Measurements from ENCODE around the gene TTLL11.

The TTLL11 gene

GRCh38 chr9:121823451-121824169 lies 269.5 kb downstream of the TTLL11 start:
- DNase-seq, result no peak

DNA sequence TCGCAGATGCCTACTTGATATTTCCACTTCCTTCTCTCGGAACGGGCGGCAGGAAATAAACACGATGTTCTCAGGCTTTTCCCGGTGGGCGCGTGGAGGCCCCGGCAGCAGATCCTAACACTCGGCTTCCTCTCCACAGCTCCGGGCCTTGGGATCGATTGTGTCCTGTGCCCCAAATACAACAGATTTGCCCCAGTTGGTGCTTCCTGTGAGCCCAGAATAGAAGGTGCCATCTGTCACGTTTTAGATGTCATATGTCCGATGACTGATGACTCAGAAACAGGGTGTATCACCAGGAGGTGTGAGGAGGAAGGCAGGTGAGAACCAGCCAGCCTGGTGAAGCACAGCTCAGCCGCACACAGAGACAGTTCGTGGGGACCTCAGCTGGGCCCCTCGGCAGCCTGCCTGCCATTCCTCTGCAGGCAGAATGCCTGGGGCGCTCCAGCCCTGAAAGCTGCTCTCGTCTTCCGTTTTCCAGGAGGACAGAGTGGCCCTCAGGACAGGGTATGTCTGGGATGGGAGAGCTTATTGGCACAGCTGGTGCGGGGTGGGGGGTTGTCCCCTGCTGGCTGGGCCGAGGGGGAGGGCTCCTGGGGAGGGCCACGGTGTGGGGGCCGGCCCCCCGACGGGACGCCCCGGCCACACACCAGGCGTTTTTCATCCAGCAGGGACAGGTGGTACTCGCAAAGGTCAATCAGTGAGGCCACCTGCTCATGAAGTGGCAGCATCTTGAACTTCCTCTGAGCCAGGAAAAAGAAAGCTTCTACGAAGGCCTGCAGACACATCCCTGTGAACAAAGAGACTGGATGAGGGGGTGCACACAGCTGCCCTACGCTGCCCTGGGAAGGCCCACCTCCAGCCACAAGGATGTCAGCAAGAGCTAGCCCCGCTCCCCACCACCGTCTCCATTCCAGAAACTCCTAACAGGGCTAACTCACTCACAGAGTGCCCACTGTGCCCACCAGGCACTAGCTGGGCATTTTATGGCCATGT lies 270.7 kb downstream of the TTLL11 start:
- no peak for DNase-seq

GRCh38 chr9:121821326-121821725 lies 271.8 kb downstream of the TTLL11 start:
- DNase-seq, result no peak

DNA sequence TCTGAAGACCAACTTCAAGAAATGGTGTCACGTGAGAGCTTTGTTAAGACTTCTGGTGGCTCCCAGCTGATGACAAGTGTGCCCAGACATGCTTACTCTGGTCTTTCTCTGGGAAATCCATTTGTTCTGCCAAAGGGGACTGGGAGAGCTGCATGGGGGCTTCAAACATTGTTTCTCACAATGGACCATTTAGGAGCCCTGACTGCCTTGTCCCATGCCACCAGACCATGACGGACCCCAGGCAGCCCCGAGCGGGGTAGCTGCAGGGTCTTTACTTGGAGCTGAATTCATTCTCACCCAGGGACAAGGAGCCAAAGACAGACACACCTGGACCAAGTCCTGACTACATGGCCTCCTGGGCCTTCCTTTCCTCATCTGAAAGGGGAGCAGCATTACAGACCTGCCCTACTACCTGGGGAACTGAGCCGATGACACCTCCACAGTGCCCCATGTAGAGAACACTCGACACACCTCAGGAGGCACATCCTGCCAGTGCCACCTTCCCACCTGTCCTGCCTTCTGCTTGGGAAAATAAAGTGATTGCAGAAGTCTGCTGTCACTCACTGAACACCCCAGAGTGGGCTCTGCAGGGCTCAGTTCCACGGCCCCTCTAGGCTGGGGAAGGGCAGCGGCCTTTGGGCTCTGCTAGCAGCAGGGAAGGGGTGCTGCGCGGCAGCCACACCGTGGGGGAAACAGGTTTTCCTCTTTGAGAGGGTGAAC lies 272.7 kb downstream of the TTLL11 start:
- no peak for DNase-seq

DNA sequence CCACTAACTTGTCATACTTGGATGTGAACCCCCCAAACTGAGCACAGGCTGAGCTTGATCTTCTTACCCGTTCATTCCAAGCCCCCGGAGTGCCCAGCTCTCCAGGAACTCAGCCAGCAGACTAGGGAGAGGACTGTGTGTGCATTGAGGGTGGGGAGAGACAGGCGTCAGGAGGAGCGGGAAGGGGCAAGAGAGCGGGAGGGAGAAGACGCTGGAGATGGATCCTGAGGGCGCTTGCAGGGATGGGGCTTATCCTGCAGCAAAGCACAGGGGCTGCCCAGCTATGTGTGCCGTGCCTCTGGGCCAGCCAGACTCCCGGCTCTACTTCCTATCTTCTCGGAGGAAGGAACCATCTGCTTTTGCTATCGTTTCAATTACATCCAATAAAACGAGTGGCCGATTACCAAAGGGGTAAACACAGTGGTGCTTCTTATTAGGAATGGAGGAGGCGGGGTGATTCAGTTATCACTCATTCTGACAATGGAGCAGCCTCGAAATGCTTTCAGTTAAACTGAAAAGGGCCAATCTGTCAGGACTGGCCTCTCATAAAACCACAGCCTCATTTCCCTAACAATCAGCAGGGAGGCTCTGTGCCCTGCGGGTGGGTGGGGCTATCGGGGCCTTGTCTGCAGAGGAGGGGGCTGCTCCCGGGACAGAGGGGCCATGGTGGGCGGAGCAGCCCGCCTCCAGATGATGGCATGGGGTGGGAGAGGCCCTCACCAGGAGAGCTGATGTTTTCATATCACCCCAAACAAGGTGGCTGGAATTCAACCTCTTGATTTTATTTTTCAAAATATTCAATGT lies 273.5 kb downstream of the TTLL11 start:
- DNase-seq, result peak; percentile 53

DNA sequence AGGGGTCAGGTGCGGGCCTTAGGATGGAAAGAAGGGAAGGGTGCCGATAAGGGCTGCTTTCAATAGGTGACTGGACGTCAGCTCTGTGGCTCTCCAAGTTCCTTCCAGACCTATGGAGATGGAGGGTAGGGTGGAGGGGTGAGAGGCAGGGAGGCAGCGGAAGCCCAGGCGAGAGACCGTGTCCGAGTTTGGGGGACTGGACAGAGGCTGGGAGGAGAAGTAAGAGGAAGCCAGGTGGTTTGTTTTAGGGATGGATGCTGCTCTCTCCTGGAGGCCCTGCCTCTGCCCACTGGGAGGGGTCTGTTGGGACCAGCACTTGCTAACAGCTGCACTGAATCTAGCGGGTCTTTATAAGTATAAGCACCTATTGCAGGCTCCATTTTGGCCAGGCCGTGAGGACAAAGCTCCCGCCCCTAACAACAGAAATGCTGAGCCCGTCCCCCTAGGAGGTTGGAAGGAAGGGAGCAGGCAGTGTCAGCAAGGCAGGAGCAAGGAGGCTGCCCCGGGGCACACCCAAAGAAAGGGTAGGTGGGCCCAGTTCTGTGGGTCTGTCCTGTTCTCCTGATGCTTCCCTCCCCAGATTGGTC lies 274.2 kb downstream of the TTLL11 start:
- no peak for DNase-seq

DNA sequence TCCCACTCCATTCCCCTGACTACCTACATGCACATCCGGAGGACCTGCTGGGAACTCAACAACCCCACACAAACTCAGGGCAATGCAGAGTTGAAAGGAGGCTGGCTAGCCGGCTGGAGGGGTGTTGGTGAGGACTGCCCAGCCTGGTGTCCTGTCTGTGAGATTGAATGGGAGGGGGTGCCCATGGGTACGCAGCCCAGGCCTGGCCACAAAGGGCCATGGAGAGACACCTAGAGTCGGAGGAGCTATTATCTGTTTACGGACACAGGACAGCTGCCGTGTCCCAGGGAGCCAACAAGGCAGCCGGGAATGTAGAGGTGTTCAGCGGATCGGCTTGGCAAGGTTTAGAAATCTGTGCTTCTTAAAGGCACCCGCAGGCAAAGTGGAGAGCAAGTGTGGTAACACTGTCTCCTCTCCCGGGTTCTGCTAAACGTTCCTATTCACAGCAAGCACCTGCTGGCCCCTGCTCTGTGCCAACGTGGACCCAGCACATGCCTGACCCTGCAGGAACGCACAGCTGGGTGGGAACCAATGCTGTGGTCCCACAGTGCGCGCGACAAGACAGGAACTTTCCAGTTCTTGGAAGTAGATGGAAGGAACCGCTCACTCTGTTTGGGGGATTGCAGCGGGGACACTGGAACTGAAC lies 275.0 kb downstream of the TTLL11 start:
- no peak for DNase-seq

GRCh38 chr9:121817476-121817875 lies 275.6 kb downstream of the TTLL11 start:
- DNase-seq, result no peak

- no peak for DNase-seq
These were observed 276.2 kb downstream of the TTLL11 start for GRCh38 chr9:121816845-121817450.

DNA sequence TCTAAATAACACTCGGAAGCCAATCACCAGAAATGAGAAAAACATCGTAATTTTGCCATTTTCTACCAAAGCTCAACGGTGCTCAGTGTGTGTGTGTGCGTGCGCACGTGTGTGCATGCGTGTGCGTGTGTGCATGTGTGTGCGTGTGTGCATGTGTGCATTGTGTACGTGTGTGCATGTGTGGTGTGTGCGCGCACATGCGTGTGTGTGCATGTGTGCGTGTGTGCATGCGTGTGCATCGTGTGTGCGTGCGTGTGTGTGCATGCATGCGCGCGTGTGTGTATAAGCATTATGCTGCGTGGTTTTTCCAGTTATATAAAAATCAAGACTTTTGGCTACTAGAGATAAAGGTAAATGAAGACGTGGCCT lies 276.7 kb downstream of the TTLL11 start:
- DNase-seq, result no peak

DNA sequence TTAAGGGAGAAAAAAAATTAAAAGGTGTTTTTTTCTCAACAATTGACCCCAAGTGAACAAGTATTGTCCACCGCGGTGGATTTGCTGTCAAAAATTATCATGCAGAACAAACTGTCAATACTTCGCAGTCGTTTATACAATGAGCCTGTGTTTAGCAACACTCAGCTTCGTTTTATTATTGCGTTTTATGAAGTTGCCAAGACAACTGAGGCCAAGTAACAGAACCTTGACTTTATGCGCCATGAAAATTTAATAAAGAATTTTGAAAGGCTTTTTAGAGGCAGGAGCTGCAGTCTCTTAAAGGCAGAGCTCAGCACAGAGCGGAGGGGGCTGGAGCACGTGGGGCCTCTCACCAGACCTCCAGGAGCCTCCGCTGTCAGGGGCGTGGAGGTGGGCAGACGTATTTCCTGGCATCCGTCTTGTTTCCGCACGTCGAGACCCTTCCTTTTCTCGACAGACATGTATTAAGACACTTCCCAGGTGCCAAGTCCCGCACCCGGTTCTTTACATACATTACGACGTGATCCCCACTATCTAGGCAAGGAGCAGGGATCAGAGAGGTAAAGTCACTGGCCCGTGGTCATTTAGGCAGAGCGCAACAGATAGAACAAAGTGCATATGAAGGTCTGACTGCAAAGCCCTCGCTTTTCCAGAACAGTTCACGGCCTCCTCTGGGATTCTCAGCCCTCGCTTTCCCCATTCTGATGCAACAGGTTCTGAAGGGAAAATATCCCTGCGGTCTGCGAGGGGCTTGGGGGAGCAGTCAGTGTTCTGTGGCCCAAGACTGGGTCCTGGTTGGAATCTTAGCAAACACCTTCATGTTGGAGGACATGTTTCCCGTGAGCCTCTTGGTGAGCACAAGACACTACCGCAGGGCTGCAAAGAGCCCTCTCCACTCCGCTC lies 277.3 kb downstream of the TTLL11 start:
- no peak for DNase-seq

DNA sequence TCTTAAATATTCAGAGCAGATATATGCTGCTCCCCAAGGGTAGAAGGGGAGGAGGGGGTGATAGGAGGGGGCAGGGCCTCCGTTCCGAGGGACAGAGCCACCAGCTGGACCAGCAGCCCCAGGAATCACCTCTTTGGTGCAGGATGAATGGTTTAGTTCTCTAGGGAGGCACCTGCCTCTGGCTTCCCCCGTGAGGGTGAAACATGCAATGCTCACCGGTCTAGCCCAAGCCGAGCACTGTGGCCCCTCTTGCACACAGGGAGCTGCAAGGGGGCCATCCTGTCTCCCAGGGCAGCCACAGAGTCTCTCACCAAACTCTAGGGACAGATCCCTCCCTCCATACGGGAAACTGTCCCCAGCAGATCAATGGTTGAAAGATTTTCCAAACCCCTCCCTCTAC lies 278.0 kb downstream of the TTLL11 start:
- no peak for DNase-seq

- DNase-seq, result no peak
These were observed 278.5 kb downstream of the TTLL11 start for GRCh38 chr9:121814594-121814993.

DNA sequence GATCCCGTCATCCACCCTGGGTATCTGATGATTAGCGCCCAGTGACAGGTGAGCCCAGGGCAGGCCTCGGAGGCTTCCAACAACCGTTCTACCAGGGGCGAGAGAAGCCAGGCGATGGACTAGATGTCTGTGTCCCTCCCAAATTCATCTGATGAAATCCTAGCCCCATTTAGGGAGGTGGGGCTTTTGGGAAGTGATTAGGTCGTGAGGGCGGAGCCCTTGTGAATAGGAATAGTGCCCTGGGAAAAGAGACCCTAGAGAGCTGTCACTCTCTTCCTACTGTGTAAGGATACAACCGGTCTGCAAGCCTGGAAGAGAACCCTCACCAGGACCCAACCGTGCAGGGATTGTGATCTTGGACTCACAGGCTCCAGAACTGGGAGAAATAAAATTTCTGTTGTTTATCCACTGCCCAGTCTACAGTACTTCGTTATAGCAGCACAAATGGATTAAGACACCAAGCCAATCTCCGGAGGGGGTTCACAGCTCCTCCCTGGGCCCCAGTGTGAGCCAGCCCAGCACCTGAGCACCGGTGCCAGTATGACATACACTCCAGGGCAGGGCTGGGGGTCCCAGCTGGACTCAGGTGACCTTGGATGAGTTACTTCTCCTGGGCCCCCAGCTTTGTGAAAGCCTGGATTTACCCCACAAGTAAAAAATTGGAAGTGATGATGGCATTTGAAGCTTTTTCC lies 279.4 kb downstream of the TTLL11 start:
- no peak for DNase-seq

DNA sequence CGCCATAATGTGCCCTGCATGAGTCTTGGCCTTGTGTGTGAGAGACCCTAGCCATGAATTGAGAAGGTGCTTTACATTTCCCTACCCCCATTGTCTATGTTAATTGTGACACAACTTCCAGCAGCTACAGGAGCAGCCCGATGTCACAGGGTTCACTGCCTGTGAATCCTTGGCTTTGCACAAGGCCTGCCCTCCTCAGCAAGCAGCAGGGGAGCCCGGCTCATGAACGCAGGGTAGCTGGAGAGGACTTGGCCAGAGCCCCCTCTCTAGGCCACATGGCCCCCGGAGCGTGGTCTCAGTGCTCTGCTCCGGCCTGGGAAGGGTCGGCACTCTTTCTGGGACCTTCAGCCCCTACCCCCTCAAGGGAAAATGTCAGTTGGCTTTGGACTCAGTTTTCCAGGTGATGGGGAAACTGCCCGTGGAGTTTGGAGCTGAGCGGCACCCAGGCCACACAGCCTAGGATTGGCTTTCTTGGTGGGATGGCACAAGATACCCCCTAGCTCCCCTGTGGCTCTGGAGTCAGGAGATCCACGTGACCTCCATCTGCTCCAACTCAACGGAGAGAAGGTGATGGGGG lies 280.9 kb downstream of the TTLL11 start:
- no peak for DNase-seq

GRCh38 chr9:121811751-121812150 lies 281.4 kb downstream of the TTLL11 start:
- DNase-seq, result no peak

- no peak for DNase-seq
These were observed 282.0 kb downstream of the TTLL11 start for GRCh38 chr9:121811140-121811539.

- no peak for DNase-seq
These were observed 282.6 kb downstream of the TTLL11 start for GRCh38 chr9:121810489-121810888.

All from fibroblast of skin of abdomen (primary cell).